ENCODE measurements around the gene FOLR2.
"Not testable (repeated sequence)": the region's sequence is repeated elsewhere in the genome, so short reads cannot be mapped to it uniquely, and the experiment has no call there.

FOLR2 gene

DNA sequence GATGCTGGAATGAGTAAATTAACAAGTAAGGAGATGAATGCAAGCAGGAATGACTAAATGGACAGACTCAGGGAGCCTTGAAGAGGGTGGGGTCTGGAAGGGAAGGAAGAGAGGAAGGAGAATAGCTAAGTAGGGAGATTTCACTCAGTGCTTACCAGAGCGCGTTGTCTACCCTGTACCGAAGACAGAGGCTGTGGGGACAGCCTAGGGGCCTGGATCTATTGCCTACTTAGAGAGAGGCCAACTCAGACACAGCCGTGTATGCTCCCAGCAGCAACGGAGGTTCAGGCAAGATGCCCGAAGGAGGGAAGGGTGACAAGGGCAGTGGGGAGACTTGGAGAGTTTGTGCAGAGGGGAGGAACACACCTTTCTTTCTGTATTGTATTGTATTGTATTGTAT lies at the start of gene FOLR2:
Gene FOLR2 (plus strand): TSS at position 157 of the 400 bp plus-strand sequence. CDS start 1,791 bp downstream, outside the sequence.
- no peak for TF ChIP-seq YY1 (IDR thresholded peaks at IDR 0.05; ENCODE audit: insufficient read depth, insufficient read length)
- TF ChIP-seq ZNF274 (IDR thresholded peaks at IDR 0.05; ENCODE audit: low read depth, low read length) = no peak
- Histone ChIP-seq H3K4me1 (ENCODE audit: insufficient read depth, insufficient read length) (peaks cover 4% of the 10 kb centered on the region), H3K9ac (ENCODE audit: insufficient read length, low read depth) (no peak within 1 kb of the TSS), H3K9me3 (ENCODE audit: insufficient read depth, low read length) (no peaks in the 10 kb centered on the region), H3K4me3 (ENCODE audit: insufficient read length, low read depth) (no peak within 1 kb of the TSS), H3K27me3 (ENCODE audit: insufficient read depth, insufficient read length) (peaks cover 4% of the 10 kb centered on the region), H3K36me3 (ENCODE audit: insufficient read depth, insufficient read length, low read length) (no peaks in the 10 kb centered on the region)
- no peak for DNase-seq (ENCODE audit: low read depth, low spot score)

DNA sequence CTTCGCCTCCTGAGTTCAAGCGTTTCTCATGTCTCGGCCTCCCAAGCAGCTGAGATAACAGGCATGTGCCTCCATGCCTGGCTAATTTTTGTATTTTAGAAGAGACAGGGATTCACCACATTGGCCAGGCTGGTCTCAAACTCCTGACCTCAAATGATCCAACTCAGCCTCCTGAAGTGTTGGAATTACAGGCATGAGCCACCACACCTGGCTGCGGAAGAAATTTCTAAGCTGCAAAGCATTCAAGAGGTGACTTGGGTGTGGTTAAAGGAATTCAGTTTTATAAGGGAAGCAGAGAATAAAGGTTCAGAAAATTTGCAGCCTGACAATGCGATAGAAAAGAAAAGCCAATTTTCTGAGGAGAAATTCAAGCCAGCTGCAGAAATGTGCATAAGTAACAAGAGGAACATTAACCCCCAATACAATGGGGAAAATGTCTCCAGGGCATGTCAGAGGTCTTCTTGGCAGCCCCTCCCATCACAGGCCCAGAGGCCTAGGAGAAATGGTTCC lies 47.5 kb upstream of the FOLR2 start:
- not testable (repeated sequence) for DNase-seq (ENCODE audit: low read depth, low spot score); H3K27me3 ChIP-seq (ENCODE audit: insufficient read depth, insufficient read length); H3K4me3 ChIP-seq (ENCODE audit: insufficient read length, low read depth); H3K4me1 ChIP-seq (ENCODE audit: insufficient read depth, insufficient read length); H3K36me3 ChIP-seq (ENCODE audit: insufficient read depth, insufficient read length, low read length); H3K9me3 ChIP-seq (ENCODE audit: insufficient read depth, low read length); H3K9ac ChIP-seq (ENCODE audit: insufficient read length, low read depth)

DNA sequence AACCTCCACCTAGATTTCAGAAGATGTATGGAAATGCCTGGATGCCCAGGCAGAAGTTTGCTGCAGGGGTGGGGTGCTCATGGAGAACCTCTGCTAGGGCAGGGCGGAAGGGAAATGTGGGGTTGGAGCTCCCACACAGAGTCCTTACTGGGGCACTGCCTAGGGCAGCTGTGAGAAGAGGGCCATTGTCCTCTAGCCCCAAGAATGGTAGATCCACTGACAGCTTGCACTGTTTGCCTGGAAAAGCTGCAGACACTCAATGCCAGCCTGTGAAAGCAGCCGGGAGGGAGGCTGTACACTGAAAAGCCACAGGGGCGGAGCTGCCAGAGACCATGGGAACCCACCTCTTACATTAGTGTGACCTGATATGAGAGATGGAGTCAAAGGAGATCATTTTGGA lies 46.8 kb upstream of the FOLR2 start:
- H3K27me3 ChIP-seq (ENCODE audit: insufficient read depth, insufficient read length); H3K9ac ChIP-seq (ENCODE audit: insufficient read length, low read depth); H3K9me3 ChIP-seq (ENCODE audit: insufficient read depth, low read length); H3K36me3 ChIP-seq (ENCODE audit: insufficient read depth, insufficient read length, low read length); H3K4me3 ChIP-seq (ENCODE audit: insufficient read length, low read depth); DNase-seq (ENCODE audit: low read depth, low spot score); H3K4me1 ChIP-seq (ENCODE audit: insufficient read depth, insufficient read length): not testable (repeated sequence)

DNA sequence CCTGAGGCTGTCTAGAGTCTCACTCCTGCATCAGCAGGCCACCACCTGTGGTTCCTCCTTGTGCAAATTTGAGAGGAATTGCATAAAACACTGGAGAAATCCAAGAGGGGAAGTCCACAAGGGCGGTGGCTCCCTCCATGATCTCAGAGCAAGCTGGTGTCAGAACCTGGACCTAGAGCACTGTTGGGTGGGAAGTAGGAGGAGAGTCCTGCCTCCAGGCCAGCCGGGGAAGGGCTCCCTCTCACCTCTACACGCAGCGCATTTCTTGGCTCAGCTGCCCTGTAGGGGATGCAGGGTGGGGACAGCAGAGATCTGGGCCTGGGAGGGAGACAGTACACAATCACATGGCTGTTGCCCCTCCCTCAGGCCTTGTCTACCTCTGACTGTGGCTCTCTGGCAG lies 44.6 kb upstream of the FOLR2 start:
- DNase-seq (ENCODE audit: low read depth, low spot score); H3K9me3 ChIP-seq (ENCODE audit: insufficient read depth, low read length); H3K4me1 ChIP-seq (ENCODE audit: insufficient read depth, insufficient read length); H3K36me3 ChIP-seq (ENCODE audit: insufficient read depth, insufficient read length, low read length); H3K27me3 ChIP-seq (ENCODE audit: insufficient read depth, insufficient read length); H3K4me3 ChIP-seq (ENCODE audit: insufficient read length, low read depth); H3K9ac ChIP-seq (ENCODE audit: insufficient read length, low read depth): not testable (repeated sequence)

DNA sequence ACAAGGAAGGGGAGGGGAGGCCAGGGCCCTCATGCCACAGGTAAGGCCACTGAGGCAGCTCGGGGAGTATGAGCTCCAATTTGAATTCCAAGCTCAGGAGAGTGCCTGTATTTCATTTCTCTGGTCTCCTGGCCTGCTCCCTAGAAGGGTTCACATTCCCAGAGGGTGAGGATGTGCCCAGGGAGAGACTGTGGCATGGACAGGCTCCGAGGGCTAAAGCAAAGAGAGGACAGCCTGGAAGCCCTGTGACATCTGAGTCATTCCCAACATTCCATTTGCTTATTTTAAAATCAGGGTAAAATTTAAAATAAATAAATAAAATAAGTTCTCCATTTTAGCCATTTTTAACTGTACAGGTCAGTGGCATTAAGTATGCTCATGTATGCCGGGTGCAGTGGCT lies 43.3 kb upstream of the FOLR2 start:
- Histone ChIP-seq H3K9ac (ENCODE audit: insufficient read length, low read depth) (no peak overlapping the region), H3K36me3 (ENCODE audit: insufficient read depth, insufficient read length, low read length) (no peaks in the 10 kb centered on the region), H3K27me3 (ENCODE audit: insufficient read depth, insufficient read length) (no peaks in the 10 kb centered on the region), H3K4me3 (ENCODE audit: insufficient read length, low read depth) (no peak overlapping the region), H3K4me1 (ENCODE audit: insufficient read depth, insufficient read length) (no peaks in the 10 kb centered on the region), H3K9me3 (ENCODE audit: insufficient read depth, low read length) (no peaks in the 10 kb centered on the region)
- TF ChIP-seq YY1 (IDR thresholded peaks at IDR 0.05; ENCODE audit: insufficient read depth, insufficient read length) = no peak
- no peak for TF ChIP-seq ZNF274 (IDR thresholded peaks at IDR 0.05; ENCODE audit: low read depth, low read length)
- no peak for TF ChIP-seq SUZ12 (IDR thresholded peaks at IDR 0.05; ENCODE audit: extremely low read depth, insufficient read depth, insufficient read length)
- DNase-seq (ENCODE audit: low read depth, low spot score) = no peak

DNA sequence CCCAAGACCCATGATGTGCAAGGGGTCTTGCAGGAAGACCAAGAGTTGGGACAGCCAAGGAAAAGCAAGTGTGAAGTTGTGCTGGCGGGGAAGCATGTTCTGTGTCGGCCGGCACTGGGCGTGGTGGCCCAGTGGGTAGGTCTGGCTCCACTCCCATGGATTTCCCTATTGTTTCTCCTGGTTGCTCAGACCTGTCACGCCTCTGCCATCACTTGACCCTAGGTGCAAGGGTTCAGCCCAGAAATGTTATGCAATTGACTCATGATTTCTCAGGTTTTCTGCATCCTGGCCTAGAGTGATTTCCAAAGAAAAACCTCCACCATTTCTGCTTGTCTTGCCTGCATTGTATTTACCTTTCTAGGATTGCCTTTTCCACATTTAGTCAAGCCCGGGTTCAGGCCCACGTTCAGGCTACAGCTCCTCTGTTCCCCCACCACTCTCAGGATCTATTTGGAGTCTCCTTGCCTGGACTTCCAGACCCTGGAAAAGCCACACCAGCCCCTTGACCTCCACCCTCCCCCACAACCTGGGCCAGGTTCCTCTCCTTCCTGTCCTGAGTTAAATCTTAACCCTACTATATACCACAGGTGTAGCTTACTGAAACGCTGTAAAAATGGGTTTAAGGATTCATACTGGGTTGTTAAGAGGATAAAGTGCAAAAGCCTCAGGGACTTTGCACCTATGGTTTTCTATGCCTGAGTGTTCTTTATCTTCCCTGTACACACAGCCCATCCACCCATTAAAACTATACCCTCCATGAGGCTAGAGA lies 42.1 kb upstream of the FOLR2 start:
- no peak for DNase-seq (ENCODE audit: low read depth, low spot score)
- H3K27me3 ChIP-seq (ENCODE audit: insufficient read depth, insufficient read length) = no peaks in the 10 kb centered on the region
- no peak overlapping the region for H3K9ac ChIP-seq (ENCODE audit: insufficient read length, low read depth)
- no peaks in the 10 kb centered on the region for H3K4me1 ChIP-seq (ENCODE audit: insufficient read depth, insufficient read length)
- TF ChIP-seq YY1 (IDR thresholded peaks at IDR 0.05; ENCODE audit: insufficient read depth, insufficient read length) (no peak), ZNF274 (IDR thresholded peaks at IDR 0.05; ENCODE audit: low read depth, low read length) (no peak), SUZ12 (IDR thresholded peaks at IDR 0.05; ENCODE audit: extremely low read depth, insufficient read depth, insufficient read length) (no peak)
- H3K36me3 ChIP-seq (ENCODE audit: insufficient read depth, insufficient read length, low read length) = no peaks in the 10 kb centered on the region
- no peak overlapping the region for H3K4me3 ChIP-seq (ENCODE audit: insufficient read length, low read depth)
- H3K9me3 ChIP-seq (ENCODE audit: insufficient read depth, low read length) = no peaks in the 10 kb centered on the region

DNA sequence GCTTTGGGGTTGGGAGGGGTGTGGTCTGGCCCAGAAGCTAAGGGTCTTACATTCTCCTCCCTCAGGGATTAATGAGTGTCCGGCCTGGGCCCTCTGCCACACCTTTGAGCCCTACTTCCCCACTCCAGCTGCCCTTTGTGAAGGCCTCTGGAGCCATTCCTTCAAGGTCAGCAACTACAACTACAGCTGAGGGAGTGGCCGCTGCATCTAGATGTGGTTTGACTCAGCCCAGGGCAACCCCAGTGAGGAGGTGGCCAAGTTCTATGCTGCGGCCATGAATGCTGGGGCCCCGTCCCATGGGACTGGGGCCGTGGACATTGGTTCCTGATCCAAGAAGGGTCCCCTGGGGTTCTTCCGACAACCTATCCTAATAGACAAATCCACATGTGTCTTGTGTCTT lies 38.9 kb upstream of the FOLR2 start:
- Histone ChIP-seq H3K9me3 (ENCODE audit: insufficient read depth, low read length) (no peaks in the 10 kb centered on the region), H3K4me3 (ENCODE audit: insufficient read length, low read depth) (no peak overlapping the region), H3K27me3 (ENCODE audit: insufficient read depth, insufficient read length) (no peaks in the 10 kb centered on the region), H3K4me1 (ENCODE audit: insufficient read depth, insufficient read length) (no peaks in the 10 kb centered on the region), H3K36me3 (ENCODE audit: insufficient read depth, insufficient read length, low read length) (no peaks in the 10 kb centered on the region), H3K9ac (ENCODE audit: insufficient read length, low read depth) (no peak overlapping the region)
- no peak for DNase-seq (ENCODE audit: low read depth, low spot score)
- TF ChIP-seq SUZ12 (IDR thresholded peaks at IDR 0.05; ENCODE audit: extremely low read depth, insufficient read depth, insufficient read length) (no peak), YY1 (IDR thresholded peaks at IDR 0.05; ENCODE audit: insufficient read depth, insufficient read length) (no peak), ZNF274 (IDR thresholded peaks at IDR 0.05; ENCODE audit: low read depth, low read length) (no peak)

Data from NT2/D1 (cell line).